HG03442 (cell line): ENCODE results near the gene ZKSCAN8.

Source experiments
- ATAC-seq: cut with Tn5 transposase; IDR thresholded peaks from one replicate; pipeline ENCODE4 v1.9.1; 2021; ENCODE audit warnings: mild to moderate bottlenecking, moderate library complexity; ENCODE audit not compliant: unreplicated experiment

The ZKSCAN8 gene

DNA sequence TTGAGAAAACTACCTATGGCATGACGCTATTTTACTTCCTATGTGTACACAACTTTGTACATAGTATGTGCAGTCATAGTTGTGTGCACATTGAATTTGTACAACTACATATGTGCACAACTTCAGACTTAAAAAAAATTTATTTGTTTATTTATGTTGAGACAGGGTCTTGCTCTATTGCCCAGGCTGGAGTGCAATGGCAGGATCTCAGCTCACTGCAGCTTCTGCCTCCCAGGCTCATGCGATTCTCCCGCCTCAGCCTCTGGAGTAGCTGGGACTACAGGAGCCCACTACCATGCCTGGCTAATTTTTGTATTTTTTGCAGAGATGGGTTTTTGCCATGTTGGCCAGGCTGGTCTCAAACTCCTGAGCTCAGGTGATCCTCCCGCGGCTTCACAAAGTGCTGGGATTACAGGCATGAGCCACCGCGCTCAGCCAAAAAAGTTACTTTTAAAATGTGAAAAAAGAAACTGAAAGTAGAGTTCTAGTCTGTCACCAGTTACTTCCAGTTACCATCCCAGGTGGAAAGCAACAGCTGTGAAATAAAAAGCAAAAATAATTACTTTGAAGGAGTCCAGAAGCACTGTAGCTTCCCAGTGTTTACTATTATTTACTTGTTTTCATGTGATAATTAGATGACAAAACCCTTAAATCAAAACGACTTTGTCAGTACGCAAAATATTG, 1.7 kb upstream of the ZKSCAN8 start:
- ATAC-seq: no peak

GRCh38 chr6:28140616-28141015, 1.1 kb upstream of the ZKSCAN8 start:
- ATAC-seq: no peak

- ATAC-seq: no peak
Measured at GRCh38 chr6:28142446-28142845, 763 bp downstream of the ZKSCAN8 start.

DNA sequence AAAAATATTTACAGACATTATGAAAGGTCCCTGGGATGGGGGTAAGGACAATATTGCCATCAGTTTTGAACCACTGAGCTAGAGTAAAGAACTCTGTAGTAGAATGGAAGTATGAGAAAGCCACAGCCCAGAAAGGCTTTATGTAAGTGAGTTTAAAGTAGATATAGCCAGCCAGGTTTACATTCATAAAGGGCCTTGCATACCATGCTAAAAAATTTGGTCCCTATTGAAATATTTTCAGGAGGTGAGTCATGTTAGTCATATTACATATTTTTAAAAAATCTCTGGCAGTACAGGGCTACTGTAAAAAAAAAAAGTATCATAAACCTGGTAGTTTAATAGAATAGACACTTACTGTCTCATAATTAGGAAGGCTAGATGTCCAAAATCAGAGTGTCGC, 3.5 kb downstream of the ZKSCAN8 start:
- ATAC-seq: no peak

GRCh38 chr6:28152531-28152930, 10.8 kb downstream of the ZKSCAN8 start:
- no peak for ATAC-seq

DNA sequence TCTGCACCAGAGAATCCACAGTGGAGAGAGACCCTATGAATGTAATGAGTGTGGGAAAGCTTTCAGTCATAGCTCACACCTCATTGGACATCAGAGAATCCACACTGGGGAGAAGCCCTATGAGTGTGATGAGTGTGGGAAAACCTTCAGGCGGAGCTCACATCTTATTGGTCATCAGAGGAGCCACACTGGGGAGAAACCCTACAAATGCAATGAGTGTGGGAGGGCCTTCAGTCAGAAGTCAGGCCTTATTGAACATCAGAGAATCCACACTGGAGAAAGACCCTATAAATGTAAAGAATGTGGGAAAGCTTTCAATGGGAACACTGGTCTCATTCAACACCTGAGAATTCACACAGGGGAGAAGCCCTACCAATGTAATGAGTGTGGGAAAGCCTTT, 11.9 kb downstream of the ZKSCAN8 start:
- ATAC-seq: no peak

- ATAC-seq: no peak
Measured at GRCh38 chr6:28154357-28154756, 12.7 kb downstream of the ZKSCAN8 start.

GRCh38 chr6:28158318-28158717, 16.6 kb downstream of the ZKSCAN8 start:
- no peak for ATAC-seq

DNA sequence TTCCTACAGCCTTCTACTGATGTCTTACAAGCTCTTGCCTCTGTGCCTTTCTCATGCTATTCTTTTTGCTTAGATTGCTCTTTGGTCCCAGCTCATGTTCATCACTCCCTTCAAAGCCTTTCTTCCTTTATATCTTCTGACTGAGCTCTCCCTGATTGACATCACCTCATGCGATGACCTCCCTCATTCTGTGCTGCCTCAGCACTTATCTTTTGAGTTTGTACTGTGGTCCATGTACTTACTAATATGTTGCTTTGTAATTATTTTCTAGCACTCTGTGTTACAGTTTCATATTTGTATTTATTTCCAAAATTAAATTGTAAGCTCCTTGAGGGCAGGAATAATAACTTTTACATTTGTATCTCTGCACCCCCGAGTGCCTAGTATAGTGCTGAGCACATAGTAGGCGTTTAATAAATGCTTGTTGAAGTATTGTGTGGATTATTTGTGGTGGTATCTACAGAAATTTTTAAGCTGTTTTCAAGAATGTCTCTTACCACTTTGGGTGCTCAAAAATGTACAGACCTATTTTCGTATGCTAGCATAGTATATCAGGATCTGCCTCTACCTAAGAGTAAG, 17.4 kb downstream of the ZKSCAN8 start:
- ATAC-seq: no peak

DNA sequence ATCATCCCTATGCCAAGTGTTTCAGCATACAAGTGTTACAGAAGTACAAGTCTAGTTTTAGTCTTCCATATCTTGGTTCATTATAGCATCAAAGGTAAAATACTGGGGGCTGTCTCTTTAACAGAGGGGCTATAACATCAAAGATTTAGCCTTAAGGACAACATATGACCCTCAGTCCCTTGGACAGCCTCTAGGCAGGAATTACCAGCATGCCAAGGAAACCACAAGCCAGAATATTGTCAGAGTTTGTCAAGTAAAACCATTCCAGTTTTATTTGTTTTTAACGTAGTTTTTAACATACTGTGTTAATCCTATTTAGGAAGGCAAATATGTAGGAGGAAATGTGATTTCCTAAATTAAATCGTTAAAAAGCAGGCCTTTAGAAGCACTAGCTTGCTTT, 18.6 kb downstream of the ZKSCAN8 start:
- no peak for ATAC-seq

DNA sequence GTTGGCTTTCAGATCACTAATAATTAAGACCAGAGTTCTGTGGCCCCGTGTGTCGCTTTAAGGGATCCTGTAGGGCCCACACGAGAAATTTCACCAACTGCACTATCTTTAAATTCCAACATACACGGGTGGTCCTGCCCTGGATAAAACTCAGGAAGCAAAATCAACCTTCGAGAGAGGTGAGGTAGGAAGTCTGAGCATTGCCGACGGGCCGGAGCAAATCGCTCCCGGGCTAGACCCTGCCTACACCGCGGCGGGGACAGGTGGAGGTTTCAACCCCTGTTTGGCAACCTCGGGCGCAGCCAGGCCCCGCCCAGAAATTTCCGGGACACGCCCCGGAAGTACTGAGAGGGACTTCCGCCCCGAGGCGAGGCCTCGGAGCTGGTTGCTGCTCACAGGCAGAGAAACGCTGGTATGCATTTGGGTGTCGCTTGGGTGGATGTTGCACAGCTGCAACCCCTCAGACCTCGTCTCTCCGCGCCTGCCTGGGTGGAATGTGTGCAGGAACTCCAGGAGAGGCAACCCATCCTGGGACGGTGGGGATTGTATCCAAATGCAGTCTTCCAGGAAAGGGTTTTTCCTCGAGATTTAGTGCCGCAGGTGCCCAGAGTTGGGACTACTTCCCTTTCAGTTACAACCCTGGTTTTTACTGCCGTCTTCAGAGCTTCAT, 19.9 kb downstream of the ZKSCAN8 start:
- peak; percentile 95 for ATAC-seq

GRCh38 chr6:28165563-28165962, 23.9 kb downstream of the ZKSCAN8 start:
- no peak for ATAC-seq

GRCh38 chr6:28167068-28167467, 25.4 kb downstream of the ZKSCAN8 start:
- no peak for ATAC-seq

GRCh38 chr6:28167926-28168325, 26.2 kb downstream of the ZKSCAN8 start:
- ATAC-seq: no peak

DNA sequence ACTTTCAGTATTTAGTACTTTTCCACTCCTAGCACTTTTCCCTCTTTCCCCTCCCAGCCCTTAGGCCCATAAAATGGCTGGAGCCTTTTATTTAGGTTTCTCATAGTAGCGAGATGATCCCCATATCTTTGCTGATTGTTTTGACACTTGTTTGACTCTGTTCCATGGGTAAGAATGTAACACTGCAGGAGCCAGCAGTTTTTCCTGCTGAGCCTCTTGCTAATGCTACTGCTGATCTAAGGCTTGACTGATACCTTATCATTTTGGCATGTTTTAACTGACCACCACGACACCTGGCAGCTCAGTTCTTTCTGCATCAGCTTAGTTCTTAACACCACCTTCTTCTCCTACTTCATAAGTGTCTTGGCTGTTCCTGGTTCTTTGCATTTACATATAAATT, 29.6 kb downstream of the ZKSCAN8 start:
- no peak for ATAC-seq

DNA sequence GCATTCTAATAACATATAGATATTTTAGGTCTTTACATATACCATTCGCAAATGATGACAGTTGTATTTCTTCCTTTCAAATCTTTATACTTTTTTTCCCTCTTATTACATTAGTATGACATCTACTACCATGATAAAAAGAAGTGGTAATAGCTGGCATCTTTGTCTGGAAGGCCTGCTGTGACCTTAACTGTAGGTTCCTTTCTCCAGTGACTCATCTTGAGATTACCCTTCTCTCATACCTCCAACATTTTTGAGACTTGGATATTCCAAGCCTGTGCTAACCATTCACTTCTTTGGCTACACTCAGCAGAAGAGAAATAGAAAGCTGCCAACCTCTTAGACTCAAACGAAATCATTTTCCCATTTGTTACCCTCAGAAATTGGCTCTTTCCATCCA, 30.3 kb downstream of the ZKSCAN8 start:
- ATAC-seq: no peak

DNA sequence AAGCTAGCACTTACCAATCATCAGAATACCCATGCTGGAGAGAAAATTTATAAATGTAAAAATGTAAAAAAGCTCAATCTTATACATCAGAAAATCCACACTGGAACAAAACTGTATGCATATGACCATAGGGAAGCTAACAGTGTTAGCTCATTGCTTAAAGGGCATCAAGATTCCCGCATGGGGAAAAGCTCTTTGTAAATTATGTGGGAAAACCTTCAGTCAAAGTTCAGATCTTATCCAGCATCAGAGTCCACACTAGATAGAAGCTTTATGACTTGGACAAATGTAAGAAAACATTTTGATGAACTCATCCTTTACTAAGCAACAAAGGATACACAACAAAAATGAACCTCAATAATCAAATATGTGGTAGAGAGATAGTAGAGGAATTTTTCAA, 34.7 kb downstream of the ZKSCAN8 start:
- ATAC-seq: no peak

- ATAC-seq: no peak
Measured at GRCh38 chr6:28182255-28182654, 40.6 kb downstream of the ZKSCAN8 start.

DNA sequence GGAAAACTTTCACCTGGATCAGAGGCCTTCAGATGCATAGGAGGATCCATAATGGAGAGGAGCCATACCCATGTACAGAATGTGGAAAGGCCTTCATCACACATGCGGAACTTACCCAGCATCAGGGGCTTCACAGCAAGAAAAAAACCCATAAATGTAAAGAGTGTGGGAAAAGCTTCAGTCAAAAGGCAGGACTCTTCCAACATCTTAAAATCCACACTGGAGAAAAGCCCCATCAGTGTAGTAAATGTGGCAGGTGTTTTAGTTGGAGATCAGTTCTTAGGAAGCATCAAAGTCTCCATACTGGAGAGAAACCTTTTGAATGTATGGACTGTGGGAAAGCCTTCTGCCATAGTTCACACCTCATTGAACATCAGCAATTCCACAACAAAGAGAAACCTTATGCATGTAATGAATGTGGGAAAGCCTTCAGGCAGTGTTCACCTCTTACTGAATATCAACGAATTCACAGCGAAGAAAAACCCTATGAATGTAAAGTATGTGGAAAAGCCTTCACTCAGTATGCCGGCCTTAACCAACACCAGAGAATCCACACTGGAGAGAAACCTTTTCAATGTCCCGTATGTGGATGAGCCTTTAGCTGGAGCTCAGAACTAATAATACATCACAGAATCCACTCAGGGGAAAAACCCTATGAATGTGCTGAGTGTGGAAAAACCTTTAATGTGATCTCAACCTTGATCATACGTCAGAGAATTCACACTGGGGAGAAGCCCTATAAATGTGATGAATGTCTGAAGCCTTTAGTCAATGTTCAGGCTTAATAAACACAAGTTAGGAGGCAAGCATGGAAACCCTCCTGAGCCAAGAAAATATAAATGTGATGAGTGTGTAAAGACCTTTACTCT, 46.7 kb downstream of the ZKSCAN8 start:
- no peak for ATAC-seq

DNA sequence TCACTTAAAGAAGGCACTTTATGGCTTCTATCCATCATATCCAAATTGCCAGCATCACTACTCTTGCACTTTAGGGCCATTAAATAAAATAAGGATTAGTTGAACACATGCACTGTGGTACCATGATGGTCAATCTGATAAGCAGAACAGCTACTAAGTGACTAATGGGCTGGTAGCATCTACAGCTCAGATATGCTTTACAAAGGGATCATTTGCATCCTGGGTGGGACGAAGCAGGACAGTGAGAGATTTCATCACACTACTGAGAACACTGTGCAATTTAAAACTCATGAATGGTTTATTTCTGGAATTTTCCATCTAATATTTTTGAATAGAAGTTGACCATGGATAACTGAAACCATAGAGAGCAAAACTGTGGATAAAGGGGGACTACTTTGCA, 58.3 kb downstream of the ZKSCAN8 start:
- no peak for ATAC-seq

GRCh38 chr6:28203201-28203600, 61.5 kb downstream of the ZKSCAN8 start:
- no peak for ATAC-seq
